Right atrium auricular region (tissue), 2 donors: Measurements from ENCODE around the gene MEGF8. TPM values are rescaled to one million over a fixed set of nuclear protein-coding genes. Genes with fewer than 3 reads are reported as not detected.

ENCODE experiments used
- DNase-seq: peaks from one replicate; pipeline ENCODE4 v3.0.0-alpha.2; 2019; ENCODE audit warnings: low spot score
- H3K27ac ChIP-seq, 2 donors: fragments of 200-600 bp; sonication (generic); 1 replicate in 1 of 2; 2 replicates in 1 of 2; pipeline ENCODE4 v1.5.1; 2016 to 2019
- H3K27me3 ChIP-seq, 2 donors: fragments of 200-600 bp; sonication (generic); one replicate each; pipeline versions ENCODE4 v1.5.1 to v1.6.0; 2017 to 2019
- H3K36me3 ChIP-seq: fragments of 200-600 bp; sonication (generic); one replicate; pipeline ENCODE4 v1.5.1; 2016
- H3K4me1 ChIP-seq, 2 donors: fragments of 200-600 bp; sonication (generic); one replicate each; pipeline versions ENCODE4 v1.5.1 to v1.6.0; 2017 to 2019
- H3K4me3 ChIP-seq, 2 donors: fragments of 200-600 bp; sonication (generic); 1 replicate in 1 of 2; 2 replicates in 1 of 2; pipeline ENCODE4 v1.5.1; 2017 to 2019; ENCODE audit warnings: mild to moderate bottlenecking in 1 of 2, moderate library complexity in 1 of 2
- H3K9me3 ChIP-seq, 2 donors: fragments of 200-600 bp; sonication (generic); one replicate each; pipeline ENCODE4 v1.5.1; 2019
- CTCF ChIP-seq, 2 donors: fragments of 200-600 bp; sonication (generic); IDR thresholded peaks; one replicate each; pipeline ENCODE4 v1.5.1; 2019; ENCODE audit warnings: antibody characterized with exemption in 2 of 2
- total RNA-seq, 2 donors: library from RNA; depleted of rRNA; stranded (reverse); fragments of >200 nt; gene quantifications; one replicate each; pipeline ENCODE4 v1.1.0, GENCODE V29; 2016

The MEGF8 gene
- total RNA-seq, 2 donors from 2014 or later, result 24.3 to 31.2 TPM

- peak overlapping the region; percentile 58 to 75 for H3K27ac ChIP-seq
- no peaks in the 10 kb centered on the region for H3K27me3 ChIP-seq
- peaks cover 0 to 20% of the 10 kb centered on the region in 2 donors for H3K4me1 ChIP-seq
- TF ChIP-seq CTCF (IDR thresholded peaks at IDR 0.05), result no peak
- peak overlapping the region; percentile 49 to 66 for H3K4me3 ChIP-seq
- H3K9me3 ChIP-seq, result no peaks in the 10 kb centered on the region
- no peak for DNase-seq
- H3K36me3 ChIP-seq, result no peaks in the 10 kb centered on the region
Observed at GRCh38 chr19:42402376-42403116, 77.1 kb downstream of the MEGF8 start.

GRCh38 chr19:42403586-42403985 is 78.2 kb downstream of the MEGF8 start:
- no peaks in the 10 kb centered on the region for H3K9me3 ChIP-seq
- no peaks in the 10 kb centered on the region for H3K27me3 ChIP-seq
- no peak for DNase-seq
- H3K27ac ChIP-seq, result no peak overlapping the region
- TF ChIP-seq CTCF (IDR thresholded peaks at IDR 0.05), result no peak
- peaks cover 0 to 16% of the 10 kb centered on the region in 2 donors for H3K4me1 ChIP-seq
- H3K36me3 ChIP-seq, result no peaks in the 10 kb centered on the region
- H3K4me3 ChIP-seq, result no peak overlapping the region

GRCh38 chr19:42406111-42406510 is 80.7 kb downstream of the MEGF8 start:
- no peaks in the 10 kb centered on the region for H3K27me3 ChIP-seq
- H3K9me3 ChIP-seq, result no peaks in the 10 kb centered on the region
- no peak for DNase-seq
- H3K4me1 ChIP-seq, result peaks cover 0 to 27% of the 10 kb centered on the region in 2 donors
- no peaks in the 10 kb centered on the region for H3K36me3 ChIP-seq
- no peak overlapping the region for H3K4me3 ChIP-seq
- TF ChIP-seq CTCF (IDR thresholded peaks at IDR 0.05), result no peak
- H3K27ac ChIP-seq, result no peak overlapping the region

- Histone ChIP-seq H3K9me3 (no peaks in the 10 kb centered on the region), H3K4me3 (no peak overlapping the region), H3K27ac (no peak overlapping the region), H3K4me1 (peaks cover 0 to 21% of the 10 kb centered on the region in 2 donors), H3K27me3 (no peaks in the 10 kb centered on the region), H3K36me3 (no peaks in the 10 kb centered on the region)
- DNase-seq, result no peak
- TF ChIP-seq CTCF (IDR thresholded peaks at IDR 0.05), result no peak
Observed at GRCh38 chr19:42407085-42407815, 81.8 kb downstream of the MEGF8 start.

- DNase-seq, result no peak
- no peaks in the 10 kb centered on the region for H3K27me3 ChIP-seq
- H3K27ac ChIP-seq, result no peak overlapping the region
- H3K4me3 ChIP-seq, result no peak overlapping the region
- peaks cover 0 to 18% of the 10 kb centered on the region in 2 donors for H3K4me1 ChIP-seq
- no peaks in the 10 kb centered on the region for H3K9me3 ChIP-seq
- no peaks in the 10 kb centered on the region for H3K36me3 ChIP-seq
- no peak for TF ChIP-seq CTCF (IDR thresholded peaks at IDR 0.05)
Observed at GRCh38 chr19:42407816-42408175, 82.4 kb downstream of the MEGF8 start.
